ENCODE results near the gene DAAM2. TPM values are rescaled to one million over a fixed set of nuclear protein-coding genes. Genes with fewer than 3 reads are reported as not detected.

Gene DAAM2
- total RNA-seq, 4 donors from 2014 or later, result 36.5 to 154 (median 54.1) TPM

- DNase-seq (ENCODE audit: low spot score), result no peak
- ATAC-seq (ENCODE audit: low FRiP score), result no peak
- TF ChIP-seq CTCF (IDR thresholded peaks at IDR 0.05), result no peak
These were observed 16.2 kb downstream of the DAAM2 start for GRCh38 chr6:39808346-39808745.

GRCh38 chr6:39808964-39809363, 16.8 kb downstream of the DAAM2 start:
- DNase-seq (ENCODE audit: low spot score) (no peak), ATAC-seq (ENCODE audit: low FRiP score) (no peak)
- no peak for TF ChIP-seq CTCF (IDR thresholded peaks at IDR 0.05)

- TF ChIP-seq CTCF (IDR thresholded peaks at IDR 0.05), result no peak
- ATAC-seq (ENCODE audit: low FRiP score) (no peak), DNase-seq (ENCODE audit: low spot score) (no peak)
These were observed 19.7 kb downstream of the DAAM2 start for GRCh38 chr6:39811835-39812345.

- TF ChIP-seq CTCF (IDR thresholded peaks at IDR 0.05), result no peak
- ATAC-seq (ENCODE audit: low FRiP score) (peak; percentile 21), DNase-seq (ENCODE audit: low spot score) (no peak)
These were observed 20.3 kb downstream of the DAAM2 start for GRCh38 chr6:39812496-39812852.

- no peak for DNase-seq (ENCODE audit: low spot score)
- ATAC-seq (ENCODE audit: low FRiP score), result peak; percentile 74
- TF ChIP-seq CTCF (IDR thresholded peaks at IDR 0.05), result no peak
These were observed 20.8 kb downstream of the DAAM2 start for GRCh38 chr6:39812853-39813533.

- TF ChIP-seq CTCF (IDR thresholded peaks at IDR 0.05), result no peak
- DNase-seq (ENCODE audit: low spot score) (no peak), ATAC-seq (ENCODE audit: low FRiP score) (no peak)
These were observed 22.1 kb downstream of the DAAM2 start for GRCh38 chr6:39814236-39814635.

- DNase-seq (ENCODE audit: low spot score) (no peak), ATAC-seq (ENCODE audit: low FRiP score) (no peak)
- TF ChIP-seq CTCF (IDR thresholded peaks at IDR 0.05), result no peak
These were observed 23.2 kb downstream of the DAAM2 start for GRCh38 chr6:39815356-39815755.

Measured in omental fat pad (tissue), 4 donors.